ENCODE data around the gene RFX7.

The RFX7 gene

GRCh38 chr15:56244811-56245576, 1.3 kb upstream of the RFX7 start:
- no peak for DNase-seq (ENCODE audit: low read depth, low spot score)
- peak overlapping the region; percentile 90 for H3K27ac ChIP-seq

DNA sequence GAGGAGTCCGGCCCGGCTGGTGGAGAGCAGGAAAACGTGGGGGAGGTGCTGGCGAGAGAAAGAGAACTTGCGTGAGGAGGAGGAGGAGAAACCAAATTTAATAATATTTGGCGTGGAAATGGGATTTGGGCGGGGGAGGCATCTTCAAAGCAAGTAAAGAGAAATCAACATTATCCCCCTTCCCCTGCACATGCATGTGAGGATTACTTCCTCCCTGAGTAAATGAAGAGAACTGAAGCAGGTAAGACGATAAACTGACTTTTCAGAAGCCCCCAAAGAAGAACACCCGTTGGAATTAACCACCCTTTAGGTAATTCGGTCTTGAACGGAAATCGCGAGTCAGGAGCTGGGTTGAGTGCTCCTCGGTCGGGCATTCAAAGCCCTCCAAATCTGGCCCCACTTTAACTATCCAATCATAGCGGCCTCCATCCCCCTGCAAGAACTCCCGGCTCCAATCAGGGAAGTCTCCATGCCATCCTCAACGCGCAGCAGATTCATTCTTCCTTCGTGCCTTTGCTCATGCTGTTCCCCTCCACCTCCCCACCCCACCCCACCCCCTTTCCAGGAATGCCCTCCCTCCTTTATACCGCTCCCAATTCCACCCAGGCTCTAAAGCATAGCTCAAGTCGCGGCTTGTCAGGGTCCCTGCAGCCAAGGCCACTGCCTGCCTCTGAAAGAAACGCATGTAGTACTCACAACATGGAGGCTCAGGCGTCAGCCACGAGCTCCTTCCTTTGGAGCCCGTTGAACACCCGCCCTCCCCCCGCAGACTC, 545 bp upstream of the RFX7 start:
- peak overlapping the region; percentile 90 for H3K27ac ChIP-seq
- peak; percentile 61 for DNase-seq (ENCODE audit: low read depth, low spot score)

DNA sequence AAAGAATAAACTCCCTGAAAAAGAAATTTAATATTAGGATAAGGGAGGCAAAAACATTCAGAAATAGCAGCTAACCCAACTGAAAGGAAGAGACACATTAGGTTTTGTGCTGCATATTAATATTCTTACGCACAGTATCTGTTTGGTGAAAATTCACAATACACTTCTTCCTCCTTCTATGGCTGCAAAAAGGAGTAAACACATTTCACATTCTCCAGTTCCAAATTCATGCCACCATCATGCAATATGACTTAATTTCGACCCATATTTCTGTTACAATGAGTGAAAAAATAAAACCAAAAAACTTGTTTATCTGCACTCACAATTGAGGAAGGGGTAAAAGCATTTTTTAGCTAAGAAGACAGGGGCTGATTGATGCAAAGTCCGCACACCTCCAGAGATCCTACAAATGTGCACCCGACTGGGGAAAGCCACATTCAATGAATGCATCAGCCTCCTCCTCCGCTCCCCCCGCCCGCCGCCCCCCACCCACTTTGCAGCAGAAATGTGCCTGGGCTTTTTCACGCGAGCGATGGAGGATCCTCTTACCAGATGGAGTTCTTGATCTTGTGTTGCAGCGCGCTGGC, 1.0 kb downstream of the RFX7 start:
- H3K27ac ChIP-seq: peak overlapping the region; percentile 90
- no peak for DNase-seq (ENCODE audit: low read depth, low spot score)

GRCh38 chr15:56241374-56242105, 2.1 kb downstream of the RFX7 start:
- DNase-seq (ENCODE audit: low read depth, low spot score): no peak
- H3K27ac ChIP-seq: peak overlapping the region; percentile 90

DNA sequence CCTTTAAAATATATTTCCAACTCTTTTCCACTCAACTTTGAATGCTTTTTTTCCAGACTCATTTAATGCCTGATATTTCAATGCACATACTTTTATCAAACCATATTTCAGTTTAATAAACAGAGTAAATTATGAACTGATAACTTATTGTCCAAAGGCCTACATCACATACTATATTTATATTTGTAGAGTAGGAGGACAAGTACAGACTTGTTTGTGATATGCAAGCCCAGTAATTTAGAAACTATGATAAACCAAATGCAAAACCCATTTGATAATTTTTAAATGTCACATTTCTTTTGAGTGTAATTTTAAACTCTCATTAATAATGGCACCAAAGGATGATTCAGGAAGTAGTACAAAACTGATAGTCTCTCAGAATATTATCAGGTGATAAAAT, 3.3 kb downstream of the RFX7 start:
- H3K27ac ChIP-seq: peak overlapping the region; percentile 90
- no peak for DNase-seq (ENCODE audit: low read depth, low spot score)

- no peak for DNase-seq (ENCODE audit: low read depth, low spot score)
- no peak overlapping the region for H3K27ac ChIP-seq
These were observed 7.5 kb downstream of the RFX7 start for GRCh38 chr15:56236197-56236596.

DNA sequence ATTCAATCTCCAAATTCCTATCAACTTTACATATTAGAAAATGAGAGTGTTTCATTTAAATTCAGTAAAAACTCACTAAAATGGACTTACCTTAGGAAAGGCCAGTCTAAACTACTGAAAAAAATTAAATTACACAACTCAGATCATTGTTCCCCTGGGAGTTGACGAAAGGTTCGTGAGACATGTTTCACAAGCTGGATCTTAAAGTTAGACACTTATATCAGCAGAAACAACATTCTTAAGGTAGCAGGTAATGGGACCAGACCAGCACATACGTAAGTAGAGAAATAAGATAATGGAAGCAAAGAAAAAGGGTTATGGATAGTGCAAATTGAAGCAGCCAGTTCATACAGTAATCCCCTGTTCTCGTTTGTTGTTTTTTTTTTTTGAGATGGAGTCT, 8.9 kb downstream of the RFX7 start:
- no peak for DNase-seq (ENCODE audit: low read depth, low spot score)

DNA sequence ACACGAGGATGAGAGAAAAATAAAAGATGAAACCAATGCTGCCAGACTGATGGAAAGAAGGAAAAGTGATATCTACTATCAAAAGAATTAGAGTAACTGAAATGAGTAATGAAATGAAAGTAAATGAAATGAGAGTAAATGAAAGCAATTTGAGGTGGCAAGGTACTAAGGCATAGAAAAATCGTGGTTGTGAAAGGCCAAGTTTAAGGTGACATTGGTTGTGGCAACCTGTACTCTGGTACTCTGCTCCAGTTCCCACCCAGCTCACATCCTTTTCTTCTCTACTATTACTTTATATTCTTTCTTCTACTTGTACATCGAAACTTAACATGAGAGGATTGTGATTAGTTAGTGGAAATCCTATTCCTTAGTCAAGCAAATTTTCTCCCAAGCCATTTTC, 10.1 kb downstream of the RFX7 start:
- no peak overlapping the region for H3K27ac ChIP-seq
- DNase-seq (ENCODE audit: low read depth, low spot score): no peak

More for the DNA sequence above, 8.9 kb downstream of the RFX7 start:
- H3K27ac ChIP-seq: no peak overlapping the region

DNA sequence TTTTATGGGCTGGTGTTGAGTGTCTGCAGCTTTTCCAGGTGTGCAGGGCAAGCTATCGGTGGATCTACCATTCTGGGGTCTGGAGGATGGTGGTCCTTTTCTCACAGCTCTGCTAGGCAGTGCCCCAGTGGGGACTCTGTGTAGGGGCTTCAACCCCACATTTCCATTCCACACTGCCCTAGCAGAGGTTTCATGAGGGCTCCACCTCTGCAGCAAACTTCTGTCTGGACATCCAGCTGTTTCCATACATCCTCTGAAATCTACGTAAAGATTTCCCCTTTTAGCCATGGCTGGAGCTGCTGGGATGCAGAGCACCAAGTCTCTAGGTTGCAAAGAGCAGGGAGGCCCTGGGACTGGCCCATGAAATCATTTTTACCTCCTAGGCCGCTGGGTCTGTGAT, 11.6 kb downstream of the RFX7 start:
- DNase-seq (ENCODE audit: low read depth, low spot score): no peak
- H3K27ac ChIP-seq: no peak overlapping the region

DNA sequence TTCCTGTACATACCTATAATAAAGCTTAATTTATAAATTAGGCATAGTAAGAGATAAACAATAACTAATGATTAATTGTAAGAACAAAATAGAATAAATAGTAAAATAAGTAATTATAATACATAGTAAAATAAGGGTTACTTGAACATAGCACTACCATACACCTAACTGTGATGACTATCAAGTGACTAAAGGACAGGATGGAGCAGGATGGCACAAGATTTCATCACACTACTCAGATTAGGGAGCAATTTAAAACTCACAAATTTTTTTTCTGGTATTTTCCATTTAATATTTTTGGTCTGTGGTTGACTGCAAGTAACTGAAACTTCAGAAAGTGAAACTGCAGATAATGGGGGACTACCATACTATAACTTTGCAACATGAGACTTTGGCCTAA, 14.8 kb downstream of the RFX7 start:
- peak overlapping the region; percentile 64 for H3K27ac ChIP-seq
- DNase-seq (ENCODE audit: low read depth, low spot score): no peak

- H3K27ac ChIP-seq: peak overlapping the region; percentile 64
- DNase-seq (ENCODE audit: low read depth, low spot score): no peak
These were observed 15.3 kb downstream of the RFX7 start for GRCh38 chr15:56228352-56228751.

DNA sequence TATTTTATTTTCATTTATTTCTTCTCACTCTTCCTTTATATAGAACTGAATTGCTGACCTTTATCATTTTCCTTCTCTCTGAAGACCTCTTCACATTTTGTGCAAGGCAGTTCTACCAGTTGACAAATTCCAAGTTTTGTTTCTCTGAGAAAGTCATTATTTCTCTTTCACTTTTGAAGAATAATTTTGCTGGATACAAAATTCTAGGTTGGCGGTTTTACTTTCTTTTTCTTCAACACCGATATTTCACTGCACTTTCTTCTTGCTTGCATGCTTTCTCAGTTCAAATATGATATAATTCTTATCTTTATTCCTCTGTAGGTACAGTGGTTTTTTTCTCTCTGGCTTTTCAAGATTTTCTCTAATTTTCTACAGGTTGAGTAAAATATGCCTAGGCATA, 15.9 kb downstream of the RFX7 start:
- peak overlapping the region; percentile 64 for H3K27ac ChIP-seq
- DNase-seq (ENCODE audit: low read depth, low spot score): no peak

- DNase-seq (ENCODE audit: low read depth, low spot score): no peak
- no peak overlapping the region for H3K27ac ChIP-seq
These were observed 16.4 kb downstream of the RFX7 start for GRCh38 chr15:56227306-56227705.

- no peak for DNase-seq (ENCODE audit: low read depth, low spot score)
- H3K27ac ChIP-seq: no peak overlapping the region
These were observed 18.2 kb downstream of the RFX7 start for GRCh38 chr15:56225520-56225919.

GRCh38 chr15:56222302-56222701, 21.4 kb downstream of the RFX7 start:
- no peak overlapping the region for H3K27ac ChIP-seq
- no peak for DNase-seq (ENCODE audit: low read depth, low spot score)

- DNase-seq (ENCODE audit: low read depth, low spot score): no peak
- no peak overlapping the region for H3K27ac ChIP-seq
These were observed 26.3 kb downstream of the RFX7 start for GRCh38 chr15:56217341-56217740.

DNA sequence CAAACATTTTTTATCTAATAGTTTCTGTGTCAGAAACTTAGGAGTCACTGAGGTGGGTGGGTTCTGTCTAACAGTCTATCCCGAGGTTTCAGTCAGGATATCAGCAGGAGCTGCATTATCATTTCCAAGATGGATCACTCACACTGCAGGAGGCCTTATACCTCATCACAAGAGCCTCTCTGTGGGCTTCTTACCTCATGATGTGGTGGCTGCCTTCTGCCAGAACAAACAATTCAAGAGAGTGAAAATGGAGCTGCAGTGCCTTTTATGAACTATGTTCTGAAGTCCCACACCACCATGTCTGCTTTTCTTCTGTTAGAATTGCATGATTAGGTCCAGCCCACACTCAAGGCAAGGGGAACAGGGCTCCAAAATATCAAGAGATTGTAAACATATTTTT, 27.9 kb downstream of the RFX7 start:
- no peak overlapping the region for H3K27ac ChIP-seq
- DNase-seq (ENCODE audit: low read depth, low spot score): no peak

GRCh38 chr15:56211960-56212550, 31.6 kb downstream of the RFX7 start:
- H3K27ac ChIP-seq: no peak overlapping the region
- DNase-seq (ENCODE audit: low read depth, low spot score): no peak

GRCh38 chr15:56211064-56211463, 32.6 kb downstream of the RFX7 start:
- DNase-seq (ENCODE audit: low read depth, low spot score): no peak
- H3K27ac ChIP-seq: no peak overlapping the region

DNA sequence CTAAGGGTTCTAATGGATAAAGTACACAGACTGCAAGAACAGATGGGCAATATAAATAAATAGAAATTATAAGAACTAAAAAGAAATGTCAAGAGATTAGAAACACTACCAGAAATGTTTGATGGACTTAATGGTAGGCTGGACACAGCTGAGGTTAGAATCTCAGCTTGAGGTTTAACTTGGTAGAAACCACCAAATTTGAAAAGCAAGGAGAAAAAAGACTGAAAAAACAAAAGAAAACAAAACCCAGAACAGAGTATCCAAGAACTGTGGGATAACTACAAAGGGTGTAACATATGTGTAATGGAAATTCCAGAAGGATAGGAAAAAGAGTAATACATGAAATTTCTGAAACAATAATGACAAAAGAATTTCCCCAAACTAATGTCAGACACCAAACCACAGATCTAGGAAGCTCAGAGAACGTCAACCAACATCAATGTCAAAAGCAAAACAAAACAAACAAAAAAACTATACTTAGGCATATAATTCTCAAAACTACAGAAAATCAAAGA, 35.0 kb downstream of the RFX7 start:
- H3K27ac ChIP-seq: no peak overlapping the region
- DNase-seq (ENCODE audit: low read depth, low spot score): no peak

Data from epithelial cell of prostate (primary cell).